HepG2 (cell line): ENCODE measurements around the gene TEKT5. TPM values are rescaled to one million over a fixed set of nuclear protein-coding genes. Genes with fewer than 3 reads are reported as not detected.

Experiments
- AHDC1 ChIP-seq: sonication (generic); formaldehyde crosslinking; IDR thresholded peaks from 2 replicates; pipeline ENCODE4 v1.5.1; 2020; ENCODE audit warnings: mild to moderate bottlenecking, missing genetic modification reagents, borderline replicate concordance
- CCDC6 ChIP-seq: sonication (generic); formaldehyde crosslinking; IDR thresholded peaks from 2 replicates; pipeline ENCODE4 v1.8.1; 2022; ENCODE audit warnings: mild to moderate bottlenecking, missing genetic modification reagents, moderate library complexity
- CREBL2 ChIP-seq: sonication (generic); formaldehyde crosslinking; IDR thresholded peaks from 2 replicates; pipeline ENCODE4 v1.8.1; 2023; ENCODE audit warnings: missing genetic modification reagents, mild to moderate bottlenecking, borderline replicate concordance
- FLYWCH1 ChIP-seq: sonication (generic); formaldehyde crosslinking; IDR thresholded peaks from 2 replicates; pipeline ENCODE4 v1.8.1; 2023; ENCODE audit warnings: mild to moderate bottlenecking, missing genetic modification reagents
- GMEB2 ChIP-seq: IDR thresholded peaks from 2 replicates; pipeline ENCODE4 v1.6.1; 2016; ENCODE audit warnings: missing biosample characterization, missing genetic modification reagents, low read depth
- HES4 ChIP-seq: sonication (generic); formaldehyde crosslinking; IDR thresholded peaks from 2 replicates; pipeline ENCODE4 v1.9.0; 2021; ENCODE audit warnings: mild to moderate bottlenecking, missing genetic modification reagents, borderline replicate concordance
- HNRNPH1 ChIP-seq: fragments of 200-400 bp; formaldehyde crosslinking; optimal IDR thresholded peaks from 2 replicates; pipeline ENCODE3; 2017; ENCODE audit warnings: mild to moderate bottlenecking, low read depth, low read length
- LCORL ChIP-seq, 2 experiments: fragments of 450-650 bp in 1 of 2; sonication (generic) in 1 of 2; formaldehyde crosslinking in 1 of 2; IDR thresholded peaks; 2 replicates each; pipeline versions ENCODE4 v1.5.0 to v1.6.1; 2017 to 2020; ENCODE audit warnings: antibody characterized with exemption in 1 of 2, missing genetic modification reagents in 1 of 2
- LRRFIP1 ChIP-seq: sonication (generic); formaldehyde crosslinking; conservative IDR thresholded peaks from 2 replicates; pipeline ENCODE4 v1.4.0; 2020; ENCODE audit warnings: missing genetic modification reagents
- POGZ ChIP-seq: sonication (generic); formaldehyde crosslinking; IDR thresholded peaks from 2 replicates; pipeline ENCODE4 v1.4.0; 2020; ENCODE audit warnings: mild to moderate bottlenecking, missing genetic modification reagents
- SYNCRIP ChIP-seq: fragments of 200-400 bp; formaldehyde crosslinking; IDR thresholded peaks from 2 replicates; pipeline ENCODE4 v1.6.1; 2018; ENCODE audit warnings: mild to moderate bottlenecking, low read depth, low read length; ENCODE audit not compliant: insufficient read depth
- ZNF503 ChIP-seq: sonication (generic); formaldehyde crosslinking; IDR thresholded peaks from 2 replicates; pipeline ENCODE4 v1.4.0; 2020; ENCODE audit warnings: missing genetic modification reagents
- ZNF747 ChIP-seq: sonication (generic); formaldehyde crosslinking; IDR thresholded peaks from 2 replicates; pipeline ENCODE4 v1.8.1; 2023; ENCODE audit warnings: missing genetic modification reagents, mild to moderate bottlenecking, borderline replicate concordance
- ZNF776 ChIP-seq: sonication (generic); formaldehyde crosslinking; IDR thresholded peaks from 2 replicates; pipeline ENCODE4 v1.4.0; 2020; ENCODE audit warnings: mild to moderate bottlenecking, missing genetic modification reagents
- polyA plus RNA-seq, 8 experiments: library from polyadenylated mRNA; depleted of rRNA in 3 of 8; stranded (reverse) in 7 of 8; unstranded in 1 of 8; fragments of >200 nt; fragmentation: Illumina TruSeq in 4 of 8; extraction: Trizol in 4 of 8; gene quantifications; 2 replicates each; pipeline versions ENCODE4 v1.2.1 to v1.2.3, GENCODE V29; 2011 to 2016; ENCODE audit warnings: low read depth in 4 of 8, missing spikeins in 1 of 8, mixed read lengths in 1 of 8; ENCODE audit not compliant: insufficient read depth in 1 of 8
- total RNA-seq, 5 experiments: library from RNA; depleted of rRNA; stranded (reverse); fragments of >200 nt; fragmentation: Illumina TruSeq; extraction: Trizol; gene quantifications; 2 replicates each; pipeline ENCODE4 v1.2.3, GENCODE V29; 2016; ENCODE audit warnings: low read depth in 1 of 5

The TEKT5 gene
- total and polyA plus RNA-seq, 2 of the 13 experiments (the other 11 are each of a cell fraction or from before 2014, with no cell fraction given) = 0.16 TPM; not detected in 1

GRCh38 chr16:10579965-10580882 lies 114.5 kb downstream of the TEKT5 start, which contains the start of gene EMP2 (continued):
- TF ChIP-seq CREBL2 = peak; percentile 86; the same call in 1 of the 2 replicates
- TF ChIP-seq ZNF503 (CRISPR knock-in tag) = peak; percentile 81
- TF ChIP-seq AHDC1 (CRISPR knock-in tag) = no peak
- no peak for TF ChIP-seq SYNCRIP
- no peak for TF ChIP-seq LCORL (IDR thresholded peaks at IDR 0.05)
- peak; percentile 86 for TF ChIP-seq LCORL (CRISPR knock-in tag; IDR thresholded peaks at IDR 0.05)
- TF ChIP-seq HES4 = peak; percentile 69; the same call in 1 of the 2 replicates
- TF ChIP-seq POGZ (CRISPR knock-in tag) = peak; percentile 59
- no peak for TF ChIP-seq FLYWCH1
- TF ChIP-seq GMEB2 (CRISPR knock-in tag) = peak; percentile 45; the same call in 1 of the 2 replicates
- TF ChIP-seq ZNF776 = peak; percentile 92; the same call in 1 of the 2 replicates
- TF ChIP-seq ZNF747 (CRISPR knock-in tag) = peak; percentile 86
- TF ChIP-seq CCDC6 (CRISPR knock-in tag) = peak; percentile 94; the same call in 1 of the 2 replicates
- TF ChIP-seq LRRFIP1 (CRISPR knock-in tag) = no peak
- TF ChIP-seq HNRNPH1 = no peak
